A673 (cell line): ENCODE measurements around the gene ICOS. TPM values are rescaled to one million over a fixed set of nuclear protein-coding genes. Genes with fewer than 3 reads are reported as not detected.

ENCODE experiments used
- BruUV-seq: library from RNA; stranded (reverse); fragments of 400-500 nt; replicated peaks from 2 replicates; lab custom pipeline; 2021; lab: Mats Ljungman, UMichigan
- CTCF ChIA-PET: fragments of 300-600 bp; sonication (Branson Sonifier 250); formaldehyde crosslinking; loops from one replicate; lab custom pipeline; 2022; ENCODE audit warnings: antibody characterized with exemption; lab: Charles Lee
- POLR2A ChIA-PET: fragments of 300-600 bp; sonication (Branson Sonifier 250); formaldehyde crosslinking; loops from one replicate; lab custom pipeline; 2022; ENCODE audit warnings: antibody characterized with exemption; ENCODE audit not compliant: low non-redundant PET; lab: Charles Lee
- DNase-seq: peaks from one replicate; pipeline ENCODE4 v3.0.0-alpha.2; 2015; ENCODE audit warnings: low spot score
- H3K27ac ChIP-seq: fragments of 200-600 bp; sonication (generic); 2 replicates; pipeline ENCODE4 v1.5.1; 2016; ENCODE audit warnings: mixed run types, low read depth, mild to moderate bottlenecking, mixed read lengths, antibody characterized with exemption, low read length; ENCODE audit not compliant: poor library complexity, severe bottlenecking
- H3K27me3 ChIP-seq: fragments of 200-600 bp; sonication (generic); replicated peaks from 2 replicates; pipeline ENCODE4 v1.6.1; 2017; ENCODE audit warnings: mixed run types, low read depth, mild to moderate bottlenecking, mixed read lengths, antibody characterized with exemption, low read length; ENCODE audit not compliant: insufficient read depth, poor library complexity
- H3K36me3 ChIP-seq: fragments of 200-600 bp; sonication (generic); 2 replicates; pipeline ENCODE4 v1.6.1; 2016; ENCODE audit warnings: mixed run types, mild to moderate bottlenecking, mixed read lengths, antibody characterized with exemption, low read length; ENCODE audit not compliant: insufficient read depth, poor library complexity, severe bottlenecking
- H3K4me1 ChIP-seq: fragments of 200-600 bp; sonication (generic); 2 replicates; pipeline ENCODE4 v1.6.1; 2017; ENCODE audit warnings: mixed run types, mild to moderate bottlenecking, mixed read lengths, antibody characterized with exemption, low read length; ENCODE audit not compliant: insufficient read depth, poor library complexity, severe bottlenecking
- H3K4me3 ChIP-seq: fragments of 200-600 bp; sonication (generic); 2 replicates; pipeline ENCODE4 v1.5.1; 2016; ENCODE audit warnings: low read depth, mixed run types, mild to moderate bottlenecking, mixed read lengths, low read length; ENCODE audit not compliant: poor library complexity, severe bottlenecking
- H3K9me3 ChIP-seq: fragments of 200-600 bp; sonication (generic); 2 replicates; pipeline ENCODE4 v1.6.1; 2016; ENCODE audit warnings: mixed run types, low read depth, mild to moderate bottlenecking, mixed read lengths, antibody characterized with exemption, low read length; ENCODE audit not compliant: poor library complexity, severe bottlenecking
- CTCF ChIP-seq: fragments of 300-800, 200-600 bp; sonication (generic); conservative IDR thresholded peaks from 2 replicates; pipeline ENCODE4 v1.5.1; 2017; ENCODE audit warnings: low read depth, mild to moderate bottlenecking, antibody characterized with exemption, low read length, moderate library complexity, mixed read lengths
- EZH2 ChIP-seq: fragments of 200-600 bp; sonication (generic); IDR thresholded peaks from 2 replicates; pipeline ENCODE4 v1.6.1; 2017; ENCODE audit warnings: borderline replicate concordance, low read depth, mild to moderate bottlenecking, mixed read lengths, antibody characterized with exemption, low read length; ENCODE audit not compliant: poor library complexity, severe bottlenecking
- intact Hi-C: fragments of 100-400 bp; cut with micrococcal nuclease; formaldehyde crosslinking; loops from one replicate; pipeline ENCODE4 v1.10.0; 2022; ENCODE audit not compliant: unreplicated experiment
- total RNA-seq: library from RNA; stranded (reverse); gene quantifications from 2 replicates; pipeline ENCODE4 v1.2.3, GENCODE V29; 2021

Gene ICOS
- total RNA-seq, 1 experiment from 2014 or later: not detected

- H3K27me3 ChIP-seq: no peaks in the 10 kb centered on the region
- CTCF ChIA-PET: no interaction called here
Measured at GRCh38 chr2:203993011-203993410, 56.4 kb downstream of the ICOS start.

GRCh38 chr2:203993560-203993959 lies 57.0 kb downstream of the ICOS start:
- BruUV-seq: no TSS peak
- intact Hi-C loops: no loop called here
- TF ChIP-seq CTCF (no peak), EZH2 (no peak)
- H3K36me3 ChIP-seq: no peaks in the 10 kb centered on the region
- no peaks in the 10 kb centered on the region for H3K27me3 ChIP-seq
- no peak overlapping the region for H3K4me3 ChIP-seq
- no peak for DNase-seq
- no peaks in the 10 kb centered on the region for H3K4me1 ChIP-seq
- H3K9me3 ChIP-seq: no peaks in the 10 kb centered on the region
- POLR2A ChIA-PET: no interaction called here
- CTCF ChIA-PET: no interaction called here
- no peak overlapping the region for H3K27ac ChIP-seq

More at GRCh38 chr2:203993011-203993410, 56.4 kb downstream of the ICOS start:
- BruUV-seq: no TSS peak
- no peaks in the 10 kb centered on the region for H3K9me3 ChIP-seq
- no peaks in the 10 kb centered on the region for H3K36me3 ChIP-seq
- no peak overlapping the region for H3K27ac ChIP-seq
- intact Hi-C loops: no loop called here
- H3K4me1 ChIP-seq: no peaks in the 10 kb centered on the region
- DNase-seq: no peak
- TF ChIP-seq EZH2: no peak
- no peak for TF ChIP-seq CTCF
- POLR2A ChIA-PET: no interaction called here
- no peak overlapping the region for H3K4me3 ChIP-seq

- intact Hi-C loops: no loop called here
- Histone ChIP-seq H3K4me3 (no peak overlapping the region), H3K36me3 (no peaks in the 10 kb centered on the region), H3K4me1 (no peaks in the 10 kb centered on the region), H3K9me3 (no peaks in the 10 kb centered on the region), H3K27me3 (no peaks in the 10 kb centered on the region), H3K27ac (no peak overlapping the region)
- BruUV-seq: no TSS peak
- CTCF ChIA-PET: no interaction called here
- DNase-seq: no peak
- TF ChIP-seq CTCF: no peak
- POLR2A ChIA-PET: no interaction called here
Measured at GRCh38 chr2:203994735-203995134, 58.2 kb downstream of the ICOS start.
